GM19324 (cell line): Measurements from ENCODE around the gene PDK4.
"Not testable (repeated sequence)": the region's sequence is repeated elsewhere in the genome, so short reads cannot be mapped to it uniquely, and the experiment has no call there.

Experiments used
- ATAC-seq: cut with Tn5 transposase; IDR thresholded peaks from one replicate; pipeline ENCODE4 v1.9.1; 2021; ENCODE audit warnings: mild to moderate bottlenecking, moderate library complexity; ENCODE audit not compliant: unreplicated experiment, low FRiP score

Gene PDK4

GRCh38 chr7:95605275-95605674, 9.0 kb upstream of the PDK4 start:
- ATAC-seq, result no peak

GRCh38 chr7:95604811-95605210, 8.5 kb upstream of the PDK4 start:
- ATAC-seq, result not testable (repeated sequence)

GRCh38 chr7:95604397-95604796, 8.1 kb upstream of the PDK4 start:
- ATAC-seq, result not testable (repeated sequence)

GRCh38 chr7:95602421-95602820, 6.1 kb upstream of the PDK4 start:
- no peak for ATAC-seq

- no peak for ATAC-seq
Observed at GRCh38 chr7:95601316-95601715, 5.0 kb upstream of the PDK4 start.

GRCh38 chr7:95599069-95599468, 2.8 kb upstream of the PDK4 start:
- no peak for ATAC-seq

- no peak for ATAC-seq
Observed at GRCh38 chr7:95598511-95598910, 2.2 kb upstream of the PDK4 start.

- ATAC-seq, result no peak
Observed at GRCh38 chr7:95595746-95596197, 544 bp downstream of the PDK4 start.

GRCh38 chr7:95594185-95594584, 2.1 kb downstream of the PDK4 start:
- no peak for ATAC-seq

GRCh38 chr7:95593343-95593742, 3.0 kb downstream of the PDK4 start:
- no peak for ATAC-seq

- ATAC-seq, result no peak
Observed at GRCh38 chr7:95592570-95592969, 3.7 kb downstream of the PDK4 start.

- ATAC-seq, result no peak
Observed at GRCh38 chr7:95590387-95591248, 5.7 kb downstream of the PDK4 start.

GRCh38 chr7:95589766-95590165, 6.5 kb downstream of the PDK4 start:
- ATAC-seq, result no peak

- ATAC-seq, result no peak
Observed at GRCh38 chr7:95589031-95589430, 7.3 kb downstream of the PDK4 start.

GRCh38 chr7:95586951-95587301, 9.4 kb downstream of the PDK4 start:
- no peak for ATAC-seq

- ATAC-seq, result no peak
Observed at GRCh38 chr7:95585426-95585789, 10.9 kb downstream of the PDK4 start.

GRCh38 chr7:95584769-95585425, 11.4 kb downstream of the PDK4 start:
- ATAC-seq, result no peak

- ATAC-seq, result no peak
Observed at GRCh38 chr7:95583834-95584621, 12.3 kb downstream of the PDK4 start.

GRCh38 chr7:95582578-95583293, 13.6 kb downstream of the PDK4 start:
- no peak for ATAC-seq

- no peak for ATAC-seq
Observed at GRCh38 chr7:95581467-95581866, 14.8 kb downstream of the PDK4 start.

- ATAC-seq, result no peak
Observed at GRCh38 chr7:95579318-95579717, 17.0 kb downstream of the PDK4 start.
